GM12891 (cell line): ENCODE data around the gene WFIKKN2.

Experiments used
- POLR2A ChIP-seq: IDR thresholded peaks from 2 replicates; pipeline ENCODE4 v1.6.1; 2011; ENCODE audit warnings: low read depth, low read length, control low read depth
- POLR2AphosphoS5 ChIP-seq: IDR thresholded peaks from 2 replicates; pipeline ENCODE4 v1.6.1; 2011; ENCODE audit warnings: low read depth, low read length, control low read depth

GRCh38 chr17:50785946-50786570 lies 49.3 kb upstream of the WFIKKN2 start:
- TF ChIP-seq POLR2AphosphoS5 (no peak), POLR2A (no peak)
